HEK293T (cell line): ENCODE data around the gene ZNF778.

Source experiments
- ARNT ChIP-seq: fragments of 450-650 bp; IDR thresholded peaks from 2 replicates; pipeline ENCODE4 v1.6.1; 2017; ENCODE audit warnings: mild to moderate bottlenecking
- BHLHE40 ChIP-seq: fragments of 450-650 bp; IDR thresholded peaks from 2 replicates; pipeline ENCODE4 v1.6.1; 2016; ENCODE audit warnings: mild to moderate bottlenecking, moderate library complexity, borderline replicate concordance
- FOXA1 ChIP-seq: fragments of 450-650 bp; IDR thresholded peaks from 2 replicates; pipeline ENCODE4 v1.6.1; 2016; ENCODE audit warnings: mild to moderate bottlenecking
- FOXK2 ChIP-seq: fragments of 450-650 bp; IDR thresholded peaks from 2 replicates; pipeline ENCODE4 v1.6.1; 2016; ENCODE audit warnings: mild to moderate bottlenecking
- FOXM1 ChIP-seq: fragments of 450-650 bp; IDR thresholded peaks from 2 replicates; pipeline ENCODE4 v1.6.1; 2017; ENCODE audit warnings: mild to moderate bottlenecking, borderline replicate concordance
- HDGF ChIP-seq: fragments of 450-650 bp; IDR thresholded peaks from 2 replicates; pipeline ENCODE4 v1.6.1; 2017; ENCODE audit warnings: antibody characterized with exemption, borderline replicate concordance
- L3MBTL2 ChIP-seq: fragments of 450-650 bp; conservative IDR thresholded peaks from 2 replicates; pipeline ENCODE4 v1.6.1; 2016; ENCODE audit warnings: mild to moderate bottlenecking
- NFRKB ChIP-seq: fragments of 450-650 bp; IDR thresholded peaks from 2 replicates; pipeline ENCODE4 v1.6.1; 2016; ENCODE audit warnings: mild to moderate bottlenecking, moderate library complexity
- SP1 ChIP-seq: fragments of 450-650 bp; IDR thresholded peaks from 2 replicates; pipeline ENCODE4 v1.6.1; 2017
- SUZ12 ChIP-seq: fragments of 450-650 bp; IDR thresholded peaks from 2 replicates; pipeline ENCODE4 v1.6.1; 2016; ENCODE audit warnings: mild to moderate bottlenecking
- ZNF384 ChIP-seq: fragments of 450-650 bp; IDR thresholded peaks from 2 replicates; pipeline ENCODE4 v1.6.1; 2016
- TF ChIP-seq, protein P1 (sequence below): fragments of 450-650 bp; IDR thresholded peaks from 2 replicates; pipeline ENCODE4 v1.6.1; 2016

DNA sequence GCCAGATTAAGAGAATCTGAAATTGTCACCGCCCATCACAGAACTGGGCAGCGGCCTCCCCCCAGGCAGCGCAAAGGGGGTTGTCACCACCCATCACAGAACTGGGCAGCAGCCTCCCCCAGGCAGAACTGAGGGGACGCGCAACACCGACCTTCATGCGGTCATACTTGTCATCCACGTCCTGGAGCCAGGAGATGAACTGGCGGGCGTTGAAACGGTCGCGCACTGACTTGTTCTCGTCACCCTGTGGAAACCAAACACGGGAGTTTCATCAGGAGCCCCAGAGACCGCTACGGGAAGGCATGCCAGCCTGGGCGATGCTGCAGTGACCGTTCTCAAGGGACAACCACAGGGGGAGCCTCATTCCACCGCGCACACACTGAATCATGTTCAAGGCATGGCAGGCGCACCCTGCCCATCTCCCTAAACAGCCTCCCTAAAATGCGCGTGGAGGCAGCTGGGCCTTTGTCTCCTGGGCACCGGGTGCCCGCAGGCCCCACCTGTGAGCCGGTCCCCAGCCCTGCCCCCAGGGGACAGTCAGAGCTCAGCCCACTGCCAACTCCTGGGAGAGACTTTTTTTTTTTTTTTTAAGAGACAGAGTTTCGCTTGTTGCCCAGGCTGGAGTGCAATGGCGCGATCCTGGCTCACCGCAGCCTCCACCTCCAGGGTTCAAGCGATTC, 53.3 kb downstream of the ZNF778 start:
- TF ChIP-seq, protein P1, sequence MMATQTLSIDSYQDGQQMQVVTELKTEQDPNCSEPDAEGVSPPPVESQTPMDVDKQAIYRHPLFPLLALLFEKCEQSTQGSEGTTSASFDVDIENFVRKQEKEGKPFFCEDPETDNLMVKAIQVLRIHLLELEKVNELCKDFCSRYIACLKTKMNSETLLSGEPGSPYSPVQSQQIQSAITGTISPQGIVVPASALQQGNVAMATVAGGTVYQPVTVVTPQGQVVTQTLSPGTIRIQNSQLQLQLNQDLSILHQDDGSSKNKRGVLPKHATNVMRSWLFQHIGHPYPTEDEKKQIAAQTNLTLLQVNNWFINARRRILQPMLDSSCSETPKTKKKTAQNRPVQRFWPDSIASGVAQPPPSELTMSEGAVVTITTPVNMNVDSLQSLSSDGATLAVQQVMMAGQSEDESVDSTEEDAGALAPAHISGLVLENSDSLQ = no peak
- TF ChIP-seq FOXK2 (no peak), BHLHE40 (no peak), L3MBTL2 (no peak), ARNT (no peak), FOXM1 (no peak), SP1 (no peak), NFRKB (no peak), SUZ12 (no peak), ZNF384 (no peak), FOXA1 (no peak), HDGF (no peak)
